ENCODE measurements around the gene ATP9B.

DNA sequence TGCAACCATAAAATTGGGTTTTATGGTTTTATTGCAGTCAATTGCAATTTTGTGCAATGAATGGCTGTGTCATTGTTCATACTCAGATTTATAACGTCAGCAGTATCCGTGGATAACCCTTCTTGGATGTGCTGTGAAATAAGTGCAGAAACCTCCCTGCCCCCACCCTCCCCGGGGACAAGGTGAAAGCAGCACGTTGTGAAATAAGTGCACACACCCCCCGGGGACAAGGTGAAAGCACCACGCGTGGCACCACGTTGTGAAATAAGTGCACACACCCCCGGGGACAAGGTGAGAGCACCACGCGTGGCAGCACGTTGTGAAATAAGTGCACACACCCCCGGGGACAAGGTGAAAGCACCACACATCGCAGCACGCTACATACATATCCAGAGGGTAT lies 232.9 kb downstream of the ATP9B start:
- TF ChIP-seq, protein P1, sequence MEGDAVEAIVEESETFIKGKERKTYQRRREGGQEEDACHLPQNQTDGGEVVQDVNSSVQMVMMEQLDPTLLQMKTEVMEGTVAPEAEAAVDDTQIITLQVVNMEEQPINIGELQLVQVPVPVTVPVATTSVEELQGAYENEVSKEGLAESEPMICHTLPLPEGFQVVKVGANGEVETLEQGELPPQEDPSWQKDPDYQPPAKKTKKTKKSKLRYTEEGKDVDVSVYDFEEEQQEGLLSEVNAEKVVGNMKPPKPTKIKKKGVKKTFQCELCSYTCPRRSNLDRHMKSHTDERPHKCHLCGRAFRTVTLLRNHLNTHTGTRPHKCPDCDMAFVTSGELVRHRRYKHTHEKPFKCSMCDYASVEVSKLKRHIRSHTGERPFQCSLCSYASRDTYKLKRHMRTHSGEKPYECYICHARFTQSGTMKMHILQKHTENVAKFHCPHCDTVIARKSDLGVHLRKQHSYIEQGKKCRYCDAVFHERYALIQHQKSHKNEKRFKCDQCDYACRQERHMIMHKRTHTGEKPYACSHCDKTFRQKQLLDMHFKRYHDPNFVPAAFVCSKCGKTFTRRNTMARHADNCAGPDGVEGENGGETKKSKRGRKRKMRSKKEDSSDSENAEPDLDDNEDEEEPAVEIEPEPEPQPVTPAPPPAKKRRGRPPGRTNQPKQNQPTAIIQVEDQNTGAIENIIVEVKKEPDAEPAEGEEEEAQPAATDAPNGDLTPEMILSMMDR (IDR thresholded peaks at IDR 0.05; ENCODE audit: low read depth, low read length, missing input control): no peak
- TF ChIP-seq JUND (IDR thresholded peaks at IDR 0.05) (no peak), RAD21 (IDR thresholded peaks at IDR 0.05) (no peak), YY1 (IDR thresholded peaks at IDR 0.05) (no peak)

All from liver (tissue), 3 donors.